SU-DHL-6 (cell line): ENCODE measurements around the gene SCRN1.

ENCODE experiments used
- H2AFZ ChIP-seq: fragments of 200-600 bp; sonication (generic); 2 replicates; pipeline ENCODE4 v1.6.1; 2014; ENCODE audit warnings: low read depth, mild to moderate bottlenecking, moderate library complexity, mixed read lengths, antibody characterized with exemption, low read length; ENCODE audit not compliant: severe bottlenecking
- H3F3A ChIP-seq: fragments of 200-600 bp; shearing (Covaris generic); 2 replicates; pipeline ENCODE4 v1.6.0; 2016; ENCODE audit warnings: antibody characterized with exemption, mild to moderate bottlenecking; ENCODE audit not compliant: insufficient read depth
- H3K27ac ChIP-seq: fragments of 200-600 bp; sonication (generic); 2 replicates; pipeline ENCODE4 v1.5.1; 2016; ENCODE audit warnings: low read depth, mild to moderate bottlenecking, low read length, moderate library complexity, mixed read lengths
- H3K27me3 ChIP-seq: fragments of 200-600 bp; sonication (generic), shearing (Covaris generic); 2 replicates; pipeline ENCODE4 v1.6.0; 2014; ENCODE audit warnings: mild to moderate bottlenecking, low read length
- H3K36me3 ChIP-seq: fragments of 200-600 bp; sonication (generic); 2 replicates; pipeline ENCODE4 v1.6.1; 2014; ENCODE audit warnings: mild to moderate bottlenecking, low read length, mixed read lengths
- H3K4me2 ChIP-seq: fragments of 300-600, 200-600 bp; shearing (Covaris generic), sonication (generic); 2 replicates; pipeline ENCODE4 v1.6.0; 2014; ENCODE audit warnings: low read length, low read depth, mild to moderate bottlenecking; ENCODE audit not compliant: poor library complexity, severe bottlenecking
- H3K4me3 ChIP-seq: fragments of 200-600 bp; sonication (generic); 2 replicates; pipeline ENCODE4 v1.5.1; 2014; ENCODE audit warnings: antibody characterized with exemption, low read length, mild to moderate bottlenecking, mixed read lengths; ENCODE audit not compliant: insufficient read depth, poor library complexity, severe bottlenecking
- H3K79me2 ChIP-seq: fragments of 200-600 bp; sonication (generic); 2 replicates; pipeline ENCODE4 v1.6.1; 2014; ENCODE audit warnings: mild to moderate bottlenecking, low read length, moderate library complexity; ENCODE audit not compliant: insufficient read depth
- H3K9ac ChIP-seq: fragments of 200-600 bp; sonication (generic); 2 replicates; pipeline ENCODE4 v1.7.0; 2014; ENCODE audit warnings: mild to moderate bottlenecking, low read length
- H3K9me2 ChIP-seq: fragments of 200-600 bp; sonication (generic); replicated peaks from 2 replicates; pipeline ENCODE4 v1.6.1; 2014; ENCODE audit warnings: low read length; ENCODE audit not compliant: insufficient read depth
- H3K9me3 ChIP-seq: fragments of 200-600 bp; sonication (generic); 2 replicates; pipeline ENCODE4 v1.6.1; 2014; ENCODE audit warnings: low read length, mixed read lengths; ENCODE audit not compliant: insufficient read depth
- H4K20me1 ChIP-seq: fragments of 200-600 bp; sonication (generic); 2 replicates; pipeline ENCODE4 v1.6.1; 2014; ENCODE audit warnings: low read depth, mild to moderate bottlenecking, antibody characterized with exemption, low read length, moderate library complexity, mixed read lengths
- CTCF ChIP-seq: fragments of 200-600 bp; sonication (generic); IDR thresholded peaks from one replicate; pipeline ENCODE4 v1.5.1; 2017; ENCODE audit warnings: antibody characterized with exemption, mild to moderate bottlenecking, low read length, moderate library complexity; ENCODE audit not compliant: insufficient read depth, poor library complexity, severe bottlenecking
- EZH2phosphoT487 ChIP-seq: fragments of 200-600 bp; sonication (generic), shearing (Covaris generic); conservative IDR thresholded peaks from 2 replicates; pipeline ENCODE4 v1.6.1; 2018; ENCODE audit warnings: mild to moderate bottlenecking, antibody characterized with exemption, low read length, moderate library complexity, mixed read lengths

The SCRN1 gene

GRCh38 chr7:29987083-29987482 is 2.5 kb downstream of the SCRN1 start:
- Histone ChIP-seq H3K27me3 (0 out of 2 replicates have a peak, but pooled peaks cover 4% of the 10 kb centered on the region), H3K27ac (no peak overlapping the region), H3K9me2 (no peaks in the 10 kb centered on the region), H3K9me3 (no peaks in the 10 kb centered on the region), H3K36me3 (no peaks in the 10 kb centered on the region), H3K9ac (no peak overlapping the region), H3K4me2 (no peak overlapping the region), H3F3A (no peaks in the 10 kb centered on the region), H2AFZ (no peak overlapping the region), H4K20me1 (no peaks in the 10 kb centered on the region), H3K79me2 (no peaks in the 10 kb centered on the region), H3K4me3 (no peak overlapping the region)
- TF ChIP-seq CTCF (no peak), EZH2phosphoT487 (no peak)

- Histone ChIP-seq H2AFZ (no peak overlapping the region), H3K36me3 (no peaks in the 10 kb centered on the region), H3K27ac (no peak overlapping the region), H3K9ac (no peak overlapping the region), H3K79me2 (no peaks in the 10 kb centered on the region), H3F3A (no peaks in the 10 kb centered on the region), H3K4me2 (no peak overlapping the region), H3K9me2 (no peaks in the 10 kb centered on the region), H3K4me3 (no peak overlapping the region), H4K20me1 (no peaks in the 10 kb centered on the region), H3K9me3 (no peaks in the 10 kb centered on the region), H3K27me3 (no peaks in the 10 kb centered on the region)
- TF ChIP-seq EZH2phosphoT487 (no peak), CTCF (no peak)
Measured at GRCh38 chr7:29980151-29980550, 9.4 kb downstream of the SCRN1 start.

GRCh38 chr7:29977886-29978651 is 11.5 kb downstream of the SCRN1 start:
- Histone ChIP-seq H3K4me3 (no peak overlapping the region), H4K20me1 (no peaks in the 10 kb centered on the region), H3K79me2 (no peaks in the 10 kb centered on the region), H3K27me3 (no peaks in the 10 kb centered on the region), H3K4me2 (no peak overlapping the region), H3K9me2 (no peaks in the 10 kb centered on the region), H3K9ac (no peak overlapping the region), H3K36me3 (no peaks in the 10 kb centered on the region), H3F3A (no peaks in the 10 kb centered on the region), H2AFZ (no peak overlapping the region), H3K27ac (no peak overlapping the region), H3K9me3 (no peaks in the 10 kb centered on the region)
- no peak for TF ChIP-seq EZH2phosphoT487
- TF ChIP-seq CTCF: peak; percentile 20
